Activated CD4-positive, alpha-beta T cell treated with anti-CD3 and anti-CD28 coated beads, Interleukin-10, Interleukin-2, amounts not matched to agents 100 ng/mL and 50 ng/mL, durations not matched to agents 16 hours and 8 hours (primary cell): ENCODE measurements around the gene KLHL22.
"Not testable (repeated sequence)": the region's sequence is repeated elsewhere in the genome, so short reads cannot be mapped to it uniquely, and the experiment has no call there.

Experiments
- DNase-seq: peaks from one replicate; pipeline ENCODE4 v3.0.0-alpha.2; 2020

KLHL22 gene

DNA sequence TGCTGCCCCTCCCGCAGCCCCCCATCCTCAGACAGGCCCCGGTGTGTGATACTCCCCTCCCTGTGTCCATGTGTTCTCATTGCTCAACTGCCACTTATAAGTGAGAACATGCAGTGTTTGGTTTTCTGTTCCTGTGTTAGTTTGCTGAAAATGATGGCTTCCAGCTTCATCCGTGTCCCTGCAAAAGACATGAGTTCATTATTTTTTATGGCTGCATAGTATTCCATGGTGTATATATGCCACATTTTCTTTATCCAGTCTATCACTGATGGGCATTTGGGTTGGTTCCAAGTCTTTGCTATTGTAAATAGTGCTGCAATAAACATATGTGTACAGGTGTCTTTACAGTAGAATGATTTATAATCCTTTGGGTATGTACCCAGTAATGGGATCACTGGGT is 80.4 kb downstream of the KLHL22 start:
- not testable (repeated sequence) for DNase-seq

DNA sequence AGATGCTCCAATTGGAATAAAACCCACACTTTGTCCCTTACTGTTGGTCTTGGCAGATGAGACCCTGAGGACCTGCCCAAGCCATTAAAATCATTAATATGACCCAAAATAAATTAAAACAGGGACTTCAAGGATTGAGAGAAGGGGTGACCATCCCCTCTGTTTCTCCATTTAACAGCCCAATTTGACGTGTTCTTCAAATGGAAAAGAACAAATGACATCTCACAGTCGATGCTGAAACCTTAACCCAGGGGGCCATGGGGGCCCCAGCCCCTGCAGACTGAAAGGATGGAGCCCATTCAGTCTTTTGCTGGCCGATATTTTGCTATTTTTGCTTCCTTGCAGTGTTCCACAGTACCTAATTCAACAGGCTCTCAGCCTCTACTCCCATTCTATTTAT is 81.1 kb downstream of the KLHL22 start:
- DNase-seq = no peak

DNA sequence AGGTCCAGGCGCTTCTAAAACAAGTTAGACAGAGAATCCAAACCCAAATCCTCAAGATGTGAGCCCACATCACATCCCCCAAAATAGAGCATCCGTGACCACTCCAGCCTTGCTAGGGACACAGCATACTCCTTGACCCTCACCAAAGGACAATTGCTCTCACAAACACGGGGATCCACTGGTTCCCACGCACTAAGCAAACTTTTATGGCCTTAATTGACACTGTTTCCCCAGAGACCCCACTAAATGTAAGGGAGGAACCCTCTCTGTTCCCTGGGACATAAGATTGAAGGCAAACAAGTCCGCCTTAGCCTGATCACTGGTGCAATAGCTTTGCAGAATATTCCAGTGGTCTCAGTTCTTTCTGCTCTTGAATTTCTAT is 81.5 kb downstream of the KLHL22 start:
- no peak for DNase-seq

DNA sequence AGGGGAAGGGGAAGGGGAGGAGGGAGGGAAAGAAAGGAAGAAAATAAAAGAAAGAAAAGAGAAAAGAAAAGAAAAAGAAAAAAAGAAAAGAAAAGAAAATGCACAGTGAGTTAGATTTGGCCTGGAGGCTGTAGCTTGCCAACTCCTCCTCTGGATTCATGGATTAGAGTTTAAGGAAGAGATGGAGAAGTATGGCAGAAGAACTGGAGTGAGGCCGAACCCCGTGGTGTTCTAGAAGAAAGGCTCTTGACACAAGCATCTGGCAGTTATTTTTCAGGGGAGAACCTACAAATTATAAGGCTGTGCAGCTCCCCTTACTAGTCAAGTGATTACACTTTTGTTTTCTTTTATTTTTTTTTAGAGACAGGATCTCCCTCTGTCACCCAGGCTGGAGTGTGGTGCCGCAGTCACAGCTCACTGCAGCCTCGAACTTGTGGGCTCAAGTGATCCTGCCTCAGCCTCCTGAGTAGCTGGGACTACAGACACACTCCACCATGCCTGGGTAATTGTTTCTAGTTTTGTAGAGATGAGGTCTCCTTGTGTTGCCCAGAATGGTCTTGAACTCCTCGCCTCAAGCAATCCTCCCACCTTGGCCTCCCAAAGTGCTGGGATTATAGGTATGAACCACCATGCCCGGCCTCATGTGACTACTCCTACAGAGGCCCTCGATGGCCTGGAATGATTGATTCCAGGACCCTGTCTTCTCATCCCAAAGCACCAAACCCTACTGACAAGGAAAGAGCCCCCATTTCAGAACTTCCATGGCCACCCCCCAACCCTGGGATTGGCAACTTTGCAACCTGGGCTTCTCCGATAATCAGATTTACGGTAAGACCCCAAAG is 82.2 kb downstream of the KLHL22 start:
- no peak for DNase-seq

DNA sequence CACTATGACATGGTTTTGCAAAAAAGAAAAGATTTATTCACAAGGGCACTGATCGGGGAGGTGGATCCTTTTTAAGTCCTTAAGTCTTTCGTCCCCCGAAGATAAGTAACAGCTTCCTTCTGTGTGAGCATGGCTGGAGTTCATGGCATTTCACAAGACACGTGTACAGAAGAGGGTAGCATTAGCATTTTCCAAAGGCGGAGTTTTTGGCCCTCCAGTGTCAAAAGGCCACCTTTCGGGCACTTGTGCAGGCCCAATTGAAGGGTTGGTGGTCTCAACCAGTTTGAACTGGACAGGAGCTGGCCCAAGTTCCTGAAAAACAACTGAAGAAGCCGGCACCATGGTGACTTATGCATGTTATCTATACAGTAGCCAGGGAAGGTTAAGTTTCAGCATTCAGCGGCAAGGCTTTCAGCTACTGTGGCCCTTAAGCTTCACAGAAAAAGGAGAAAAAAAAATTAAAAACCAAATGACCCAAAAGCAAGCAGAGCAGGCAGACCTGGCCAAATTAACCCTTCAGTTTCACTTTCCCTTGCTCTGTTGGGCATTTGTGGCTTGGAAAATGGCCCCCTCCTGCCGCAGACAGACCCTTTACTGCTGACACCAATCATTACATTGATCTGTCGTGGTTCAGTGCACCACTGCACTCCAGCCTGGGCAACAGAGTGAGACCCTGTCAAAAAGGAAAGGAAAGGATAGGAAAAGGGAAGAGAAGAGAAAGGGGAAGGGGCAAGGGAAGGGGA is 83.0 kb downstream of the KLHL22 start:
- DNase-seq = no peak

DNA sequence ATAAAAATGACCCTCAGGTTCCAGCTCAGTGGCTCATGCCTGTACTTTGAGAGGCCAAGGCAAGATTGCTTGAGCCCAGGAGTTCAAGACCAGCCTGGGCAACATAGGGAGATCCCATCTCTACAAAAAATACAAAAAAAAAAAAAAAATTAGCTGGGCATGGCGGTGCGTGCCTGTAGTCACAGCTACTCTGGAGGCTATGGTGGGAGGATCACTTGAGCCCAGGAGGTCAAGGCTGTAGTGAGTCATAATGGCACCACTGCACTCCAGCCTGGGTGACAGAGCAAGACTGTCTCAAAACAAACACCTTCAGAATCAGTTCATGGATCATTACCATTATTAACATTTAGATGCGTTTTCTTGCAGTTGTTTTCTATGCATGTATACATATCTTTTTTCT is 86.2 kb downstream of the KLHL22 start:
- DNase-seq = not testable (repeated sequence)

DNA sequence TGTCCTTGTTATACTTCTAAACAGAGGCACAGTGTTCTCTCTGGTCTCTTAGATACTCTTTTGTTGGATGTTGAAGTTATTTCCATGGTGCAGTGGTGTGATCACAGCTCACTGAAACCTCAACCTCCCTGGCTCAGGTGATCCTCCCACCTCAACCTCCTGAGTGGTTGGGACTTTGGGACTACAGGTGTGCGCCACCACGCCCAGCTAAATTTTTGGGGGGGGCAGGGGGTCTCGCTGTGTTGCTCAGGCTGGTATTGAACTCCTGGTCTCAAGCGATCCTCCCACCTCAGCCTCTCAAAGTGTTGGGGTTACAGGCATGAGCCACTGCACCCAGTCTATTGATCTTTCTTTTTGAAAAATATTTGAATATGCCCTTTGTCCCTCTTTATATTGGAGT is 86.7 kb downstream of the KLHL22 start:
- no peak for DNase-seq

DNA sequence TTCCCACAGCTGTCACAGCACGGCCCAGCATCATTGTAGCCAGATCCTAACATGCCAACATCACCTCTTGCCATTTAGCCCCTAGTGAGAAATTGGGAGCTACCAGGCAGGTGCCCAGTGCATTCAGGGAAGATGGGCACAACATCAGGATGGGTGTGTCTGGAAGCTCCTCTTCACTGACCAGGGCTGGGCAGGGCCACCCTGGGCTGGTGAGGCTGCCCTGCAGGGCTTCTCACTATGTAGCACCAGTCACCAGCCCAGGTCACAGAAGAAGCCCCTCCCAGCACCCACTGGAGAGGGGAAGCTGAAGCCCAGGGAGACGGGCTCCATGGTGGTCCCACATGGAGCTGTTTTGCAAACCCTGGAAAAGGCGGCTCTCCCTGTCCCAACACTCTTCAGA is 87.8 kb downstream of the KLHL22 start:
- DNase-seq = no peak

DNA sequence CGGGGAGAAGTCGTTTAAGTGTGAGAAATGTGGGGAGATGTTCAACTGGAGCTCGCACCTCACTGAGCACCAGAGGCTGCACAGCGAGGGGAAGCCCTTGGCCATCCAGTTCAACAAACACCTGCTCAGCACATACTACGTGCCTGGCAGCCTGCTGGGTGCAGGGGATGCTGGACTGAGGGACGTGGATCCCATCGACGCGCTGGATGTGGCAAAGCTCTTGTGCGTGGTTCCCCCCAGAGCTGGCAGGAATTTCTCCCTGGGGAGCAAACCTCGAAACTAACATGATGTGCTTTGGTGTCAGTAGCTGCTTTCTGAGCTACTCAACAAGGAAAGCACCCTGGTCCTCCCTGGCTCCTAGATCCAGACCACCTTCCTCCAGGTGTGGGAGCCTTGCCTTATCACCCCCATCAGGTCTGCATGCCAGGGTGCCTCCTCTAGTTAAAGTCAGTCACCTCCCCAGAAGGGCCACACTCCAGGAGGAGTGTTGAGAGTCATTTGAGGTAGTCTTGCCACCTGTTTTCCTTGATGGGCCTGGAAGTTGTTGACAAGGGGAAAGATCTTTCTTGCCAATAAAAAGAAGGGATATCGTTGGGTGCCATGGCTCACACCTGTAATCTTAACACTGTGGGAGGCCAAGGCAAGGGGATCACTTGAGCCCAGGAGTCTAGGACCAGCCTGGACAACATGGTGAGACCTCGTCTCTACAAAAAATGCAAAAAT is 88.7 kb downstream of the KLHL22 start:
- DNase-seq = no peak

DNA sequence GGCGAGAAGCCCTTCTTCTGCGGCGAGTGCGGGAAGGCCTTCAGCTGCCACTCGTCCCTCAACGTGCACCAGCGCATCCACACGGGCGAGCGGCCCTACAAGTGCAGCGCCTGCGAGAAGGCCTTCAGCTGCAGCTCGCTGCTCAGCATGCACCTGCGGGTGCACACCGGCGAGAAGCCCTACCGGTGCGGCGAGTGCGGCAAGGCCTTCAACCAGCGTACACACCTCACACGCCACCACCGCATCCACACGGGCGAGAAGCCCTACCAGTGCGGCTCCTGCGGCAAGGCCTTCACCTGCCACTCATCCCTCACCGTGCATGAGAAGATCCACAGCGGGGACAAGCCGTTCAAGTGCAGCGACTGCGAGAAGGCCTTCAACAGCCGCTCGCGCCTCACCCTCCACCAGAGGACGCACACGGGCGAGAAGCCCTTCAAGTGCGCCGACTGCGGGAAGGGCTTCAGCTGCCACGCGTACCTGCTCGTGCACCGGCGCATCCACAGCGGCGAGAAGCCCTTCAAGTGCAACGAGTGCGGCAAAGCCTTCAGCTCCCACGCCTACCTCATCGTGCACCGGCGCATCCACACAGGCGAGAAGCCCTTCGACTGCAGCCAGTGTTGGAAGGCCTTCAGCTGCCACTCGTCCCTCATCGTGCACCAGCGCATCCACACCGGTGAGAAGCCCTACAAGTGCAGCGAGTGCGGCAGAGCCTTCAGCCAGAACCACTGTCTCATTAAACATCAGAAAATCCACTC is 89.5 kb downstream of the KLHL22 start:
- DNase-seq = no peak

DNA sequence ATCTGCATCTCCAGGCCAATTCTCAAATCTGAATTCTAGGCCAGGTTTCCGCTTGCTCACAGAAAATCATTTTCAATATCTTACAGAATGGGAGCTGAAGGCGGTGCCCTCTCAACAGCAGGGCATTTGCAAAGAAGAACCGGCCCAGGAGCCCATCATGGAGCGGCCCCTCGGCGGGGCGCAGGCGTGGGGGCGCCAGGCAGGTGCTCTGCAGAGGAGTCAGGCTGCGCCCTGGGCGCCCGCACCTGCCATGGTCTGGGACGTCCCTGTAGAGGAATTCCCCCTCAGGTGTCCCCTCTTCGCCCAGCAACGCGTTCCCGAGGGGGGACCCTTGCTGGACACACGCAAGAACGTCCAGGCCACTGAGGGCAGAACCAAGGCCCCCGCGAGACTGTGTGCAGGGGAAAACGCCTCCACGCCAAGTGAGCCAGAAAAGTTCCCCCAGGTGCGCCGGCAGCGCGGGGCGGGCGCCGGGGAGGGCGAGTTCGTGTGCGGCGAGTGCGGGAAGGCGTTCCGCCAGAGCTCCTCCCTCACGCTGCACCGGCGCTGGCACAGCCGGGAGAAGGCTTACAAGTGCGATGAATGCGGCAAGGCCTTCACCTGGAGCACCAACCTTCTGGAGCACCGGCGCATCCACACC is 90.2 kb downstream of the KLHL22 start:
- DNase-seq = no peak

DNA sequence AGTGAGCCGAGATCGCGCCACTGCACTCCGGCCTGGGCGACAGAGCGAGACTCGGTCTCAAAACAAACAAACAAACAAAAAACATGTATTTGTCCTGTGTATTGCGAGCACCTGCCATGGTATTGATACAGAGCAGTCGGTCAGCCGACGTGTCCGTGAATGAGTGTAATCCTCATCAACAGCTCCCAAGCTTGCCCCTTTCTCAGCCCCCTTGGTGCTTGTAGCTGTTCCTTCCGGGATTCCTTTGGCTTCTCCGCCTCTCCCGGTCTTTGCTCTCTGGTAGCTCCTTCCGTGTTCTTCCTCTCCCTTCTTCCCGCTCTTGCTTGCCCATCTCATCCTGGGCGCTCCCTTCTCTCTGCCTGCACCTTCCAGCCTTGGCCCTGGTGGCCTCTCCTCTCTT is 90.7 kb downstream of the KLHL22 start:
- DNase-seq = no peak

DNA sequence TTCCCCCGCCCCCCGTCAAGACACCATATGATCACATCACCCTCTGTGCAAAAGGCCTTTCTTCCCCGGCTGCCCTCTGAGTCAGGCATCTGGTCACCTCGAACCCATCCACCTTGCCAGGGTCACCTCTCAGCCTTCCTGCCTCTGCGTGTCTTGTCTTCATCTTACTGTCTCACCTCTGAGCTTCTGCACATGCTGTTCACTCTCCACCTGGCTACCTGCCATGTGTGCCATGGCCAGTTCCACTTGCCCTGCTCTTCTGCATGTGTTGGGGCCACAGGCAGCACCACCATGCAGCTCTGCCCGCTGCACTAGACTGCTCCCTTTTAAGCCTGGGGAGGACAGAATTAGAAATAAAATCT is 91.8 kb downstream of the KLHL22 start:
- no peak for DNase-seq

DNA sequence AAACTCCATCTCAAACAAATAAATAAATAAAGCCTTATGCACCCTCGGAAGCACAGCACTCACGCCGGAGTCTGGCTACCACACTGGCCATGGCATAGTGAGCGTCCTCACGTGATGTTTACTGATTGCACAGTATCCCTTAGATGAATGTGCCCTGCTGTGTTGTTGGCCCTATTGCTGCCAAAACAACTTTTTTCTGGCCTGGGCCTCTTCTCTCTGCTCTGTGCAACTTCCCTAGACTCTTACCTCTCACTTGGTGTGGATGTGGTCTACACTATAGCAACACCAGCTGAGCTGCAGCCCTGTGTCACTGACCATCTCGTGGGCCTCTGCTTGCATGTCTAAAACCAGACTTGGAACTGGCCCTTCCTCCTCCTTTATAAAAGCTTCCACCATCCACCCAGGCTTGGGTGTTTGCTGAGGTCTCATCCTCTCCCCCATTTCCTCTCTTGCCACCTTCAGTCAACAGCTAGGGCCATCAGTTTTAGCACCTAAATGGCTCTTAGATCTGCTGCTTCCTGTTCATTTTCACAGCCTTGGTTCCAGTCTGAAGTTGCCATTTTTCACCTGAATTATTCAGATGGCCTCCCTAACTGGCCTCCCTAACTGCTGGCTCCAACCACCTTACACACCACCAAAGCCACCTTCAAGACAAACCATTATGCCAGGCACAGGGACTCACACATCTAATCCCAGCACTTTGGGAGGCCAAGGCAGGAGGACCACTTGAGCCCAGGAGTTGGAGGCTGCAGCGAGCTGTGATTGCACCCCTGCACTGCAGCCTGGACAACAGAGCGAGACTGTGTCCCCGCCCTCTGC is 92.4 kb downstream of the KLHL22 start:
- DNase-seq = no peak

DNA sequence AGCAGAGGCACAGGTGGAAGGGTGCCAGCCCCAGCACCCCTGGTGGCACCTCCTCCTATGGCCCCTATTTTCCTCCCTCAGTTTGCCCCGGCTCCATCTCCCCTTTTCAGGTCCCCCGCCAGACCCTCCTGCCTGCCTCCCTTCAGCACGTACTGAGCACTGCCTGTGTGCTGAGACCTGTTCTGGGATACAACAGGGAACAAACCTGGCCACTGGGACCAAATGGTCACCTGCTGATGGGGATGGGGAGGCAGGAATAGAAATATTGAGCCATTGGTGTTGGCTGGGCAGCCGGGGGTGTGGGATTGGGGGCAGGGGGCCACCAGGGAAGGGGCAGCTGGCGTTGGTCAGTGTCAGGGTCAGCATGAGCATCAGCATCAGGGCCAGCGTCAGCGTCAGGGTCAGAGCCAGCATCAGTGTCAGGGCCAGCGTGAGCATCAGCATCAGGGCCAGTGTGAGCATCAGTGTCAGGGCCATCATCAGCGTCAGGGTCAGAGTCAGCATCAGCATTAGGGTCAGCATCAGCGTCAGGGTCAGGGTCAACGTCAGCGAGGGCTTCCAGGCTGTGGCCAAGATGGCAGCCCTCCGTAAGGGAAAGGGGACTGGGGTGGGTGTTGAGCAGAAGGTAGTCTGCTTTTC is 94.1 kb downstream of the KLHL22 start:
- no peak for DNase-seq

DNA sequence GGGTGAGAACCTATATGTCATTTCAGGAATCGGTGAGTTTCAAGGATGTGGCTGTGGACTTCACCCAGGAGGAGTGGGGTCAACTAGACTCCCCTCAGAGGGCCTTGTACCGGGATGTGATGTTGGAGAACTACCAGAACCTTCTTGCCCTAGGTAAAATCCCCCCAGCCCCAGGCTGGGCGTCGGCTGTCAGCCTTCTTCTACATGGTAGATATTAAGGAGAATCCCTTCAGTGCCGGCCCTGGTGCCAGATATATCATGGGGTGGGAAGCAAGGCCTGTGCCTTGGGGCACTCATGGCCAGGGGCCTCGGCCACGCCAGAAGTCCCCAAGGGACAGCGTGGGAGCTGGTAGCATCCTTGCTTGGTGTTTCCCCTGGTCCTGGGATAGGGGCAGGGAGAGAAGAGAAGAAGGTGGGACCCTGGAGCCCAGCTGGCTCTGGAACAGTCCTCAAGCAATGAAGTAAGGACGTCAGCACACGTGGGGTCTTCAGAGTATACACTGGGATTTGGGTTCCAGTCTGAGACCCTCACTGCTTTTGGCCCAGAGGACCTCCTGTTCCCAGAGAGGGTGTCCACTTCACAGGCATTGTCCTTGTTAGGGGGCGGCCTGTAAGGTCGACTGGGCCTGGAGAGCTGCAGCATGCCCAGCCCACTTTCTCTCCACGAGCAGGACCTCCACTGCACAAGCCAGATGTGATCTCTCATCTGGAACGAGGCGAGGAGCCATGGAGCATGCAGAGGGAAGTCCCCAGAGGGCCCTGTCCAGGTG is 94.8 kb downstream of the KLHL22 start:
- DNase-seq = no peak

DNA sequence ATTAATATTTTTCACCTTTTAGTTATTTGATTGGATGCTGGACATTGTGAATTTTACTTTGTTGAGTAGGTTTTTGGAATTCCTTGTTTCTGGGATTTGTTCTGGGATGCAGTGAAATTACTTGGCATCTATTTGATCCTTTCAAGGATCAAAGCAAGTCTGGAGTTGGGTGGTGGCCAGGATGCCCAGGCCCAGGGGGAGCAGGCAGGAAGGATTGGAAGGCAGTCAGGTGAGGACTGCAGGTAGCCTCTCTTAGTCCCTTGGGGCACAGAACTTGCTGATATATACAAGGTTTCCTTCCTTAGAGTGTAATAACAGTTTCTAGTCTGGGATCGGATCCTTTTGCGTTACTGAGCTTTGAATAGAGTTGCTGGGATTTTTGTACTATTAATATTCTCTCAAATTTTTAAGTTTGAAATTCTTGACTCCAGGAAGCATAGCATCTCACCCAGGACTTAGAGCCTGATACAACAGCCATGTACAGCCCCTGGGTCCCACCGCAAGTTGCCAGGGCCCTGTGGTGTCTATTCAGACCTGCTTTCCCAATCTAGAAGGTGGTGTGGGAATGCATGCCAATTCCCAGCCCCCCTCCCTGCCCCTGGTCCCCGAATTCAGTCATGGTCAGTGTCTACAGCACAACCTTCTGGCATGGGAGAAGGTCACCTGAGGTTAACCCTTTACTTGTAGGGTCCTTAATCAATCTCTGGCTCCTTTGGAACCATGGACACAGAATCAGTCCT is 95.6 kb downstream of the KLHL22 start:
- no peak for DNase-seq

DNA sequence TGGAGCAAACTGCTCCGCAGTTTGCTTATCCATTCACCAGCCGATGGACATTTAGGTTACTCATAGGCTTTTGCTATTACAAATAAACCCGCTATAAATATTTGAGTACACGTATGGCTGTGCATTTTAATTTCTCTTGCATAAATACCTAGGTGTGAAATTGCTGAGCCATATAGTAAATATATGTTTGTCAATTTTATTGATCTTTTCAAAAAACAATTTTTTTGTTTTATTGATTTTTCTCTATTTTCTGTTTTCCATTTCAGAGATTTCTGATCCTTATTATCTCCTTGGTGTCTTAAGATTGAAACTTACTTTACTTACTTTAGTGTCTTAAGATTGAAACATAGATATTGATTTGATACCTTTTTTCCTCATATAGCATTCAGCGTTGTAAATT is 97.2 kb downstream of the KLHL22 start:
- DNase-seq = no peak

DNA sequence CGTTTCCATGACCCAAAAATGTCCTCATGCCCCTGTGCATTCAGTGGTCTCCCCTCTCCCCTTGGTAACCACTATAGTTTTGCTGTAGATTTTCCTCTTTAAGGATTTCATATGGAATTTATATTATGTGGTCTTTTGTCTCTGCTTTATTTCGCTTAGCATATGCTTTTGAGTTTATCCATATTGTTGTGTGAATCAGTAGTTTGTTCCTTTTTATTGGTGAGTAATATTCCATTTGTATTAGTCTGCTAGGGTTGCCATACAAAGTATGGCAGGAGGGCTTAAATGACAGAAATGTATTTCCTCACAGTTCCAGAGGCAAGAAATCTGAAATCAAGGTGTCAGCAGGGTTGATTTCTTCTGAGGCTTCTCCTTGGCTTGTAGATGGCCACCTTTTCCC is 98.1 kb downstream of the KLHL22 start:
- no peak for DNase-seq

DNA sequence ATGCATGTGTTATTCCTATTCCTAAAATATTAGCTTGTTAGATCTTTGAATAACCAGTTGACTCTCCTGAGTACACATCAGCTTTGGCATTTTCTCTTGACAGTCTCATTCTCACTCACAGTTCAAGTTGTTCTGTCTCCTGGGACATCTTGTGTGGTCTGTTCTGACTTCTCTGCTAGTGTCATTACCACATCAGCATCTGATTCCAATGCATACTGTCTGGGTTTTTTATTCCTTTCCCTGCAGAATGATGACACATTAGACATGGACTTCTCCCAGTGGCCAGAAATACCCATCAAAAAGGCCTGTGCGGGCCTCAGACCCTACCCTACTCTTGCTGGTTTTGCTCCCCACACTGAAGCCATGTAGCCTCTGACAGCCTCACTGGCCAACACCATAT is 99.0 kb downstream of the KLHL22 start:
- no peak for DNase-seq
